Measurements from ENCODE around the gene HNRNPAB.
"Not testable (repeated sequence)": the region's sequence is repeated elsewhere in the genome, so short reads cannot be mapped to it uniquely, and the experiment has no call there.

Gene HNRNPAB

DNA sequence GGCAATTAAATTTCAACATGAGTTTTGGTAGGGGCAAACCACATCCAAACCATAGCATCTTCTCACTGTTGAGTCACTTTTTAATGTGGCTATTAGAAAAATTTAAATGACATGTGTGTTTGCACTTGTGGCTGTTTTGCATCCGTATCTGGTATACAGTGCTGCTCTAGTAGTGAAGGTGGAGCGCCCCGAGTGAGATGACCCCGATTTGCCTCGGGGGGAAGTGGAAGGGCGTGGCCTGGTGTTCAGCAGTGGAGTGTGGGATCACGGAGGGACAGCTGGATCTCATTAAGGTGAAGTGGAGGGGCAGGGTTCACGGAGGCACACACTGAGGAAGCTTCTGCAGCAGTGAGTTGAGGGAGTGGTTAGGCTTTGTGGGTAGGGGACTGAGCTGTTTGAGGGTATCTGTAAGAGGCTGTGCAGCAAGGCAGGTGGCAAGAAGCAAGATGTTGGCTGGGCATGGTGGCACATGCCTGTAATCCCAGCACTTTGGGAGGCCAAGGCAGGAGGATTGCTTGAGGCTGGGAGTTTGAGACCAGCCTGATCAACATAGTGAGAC, 11.0 kb upstream of the HNRNPAB start:
- peak; percentile 73 for DNase-seq (ENCODE audit: low read depth, low spot score)
- no peak overlapping the region for H3K4me3 ChIP-seq (ENCODE audit: low read length)

- peak; percentile 54 for DNase-seq (ENCODE audit: low read depth, low spot score)
- no peak overlapping the region for H3K4me3 ChIP-seq (ENCODE audit: low read length)
These were observed 10.3 kb upstream of the HNRNPAB start for GRCh38 chr5:178194026-178194425.

DNA sequence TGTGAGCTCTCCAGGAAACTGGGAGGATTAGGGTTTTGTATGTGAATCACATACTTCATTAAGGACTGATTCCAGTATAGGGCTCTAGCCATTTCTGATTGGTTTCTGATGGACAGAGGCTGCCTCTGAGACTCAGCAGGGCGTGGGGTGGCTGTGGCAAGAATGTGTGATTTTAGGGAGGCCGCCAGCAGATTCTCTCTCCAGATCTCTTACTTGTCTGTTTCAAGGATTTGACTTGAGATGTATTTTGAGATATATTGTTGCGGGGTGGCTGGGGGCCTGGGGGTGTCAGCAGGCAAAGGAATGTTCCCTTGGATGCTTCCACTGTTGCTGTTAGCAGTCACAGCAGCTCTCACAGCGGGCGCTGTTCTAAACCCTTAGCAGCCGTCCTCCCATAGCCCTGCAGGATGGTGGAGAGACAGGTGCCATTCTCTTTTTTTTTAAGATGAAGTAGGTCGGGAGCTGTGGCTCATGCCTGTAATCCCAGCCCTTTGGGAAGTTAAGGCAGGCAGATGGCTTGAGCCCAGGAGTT, 8.0 kb upstream of the HNRNPAB start:
- no peak for DNase-seq (ENCODE audit: low read depth, low spot score)
- H3K4me3 ChIP-seq (ENCODE audit: low read length): no peak overlapping the region

- no peak for DNase-seq (ENCODE audit: low read depth, low spot score)
These were observed 7.3 kb upstream of the HNRNPAB start for GRCh38 chr5:178196986-178197385.

GRCh38 chr5:178198151-178198550, 6.2 kb upstream of the HNRNPAB start:
- not testable (repeated sequence) for DNase-seq (ENCODE audit: low read depth, low spot score); H3K4me3 ChIP-seq (ENCODE audit: low read length)

More at GRCh38 chr5:178196986-178197385, 7.3 kb upstream of the HNRNPAB start:
- no peak overlapping the region for H3K4me3 ChIP-seq (ENCODE audit: low read length)

DNA sequence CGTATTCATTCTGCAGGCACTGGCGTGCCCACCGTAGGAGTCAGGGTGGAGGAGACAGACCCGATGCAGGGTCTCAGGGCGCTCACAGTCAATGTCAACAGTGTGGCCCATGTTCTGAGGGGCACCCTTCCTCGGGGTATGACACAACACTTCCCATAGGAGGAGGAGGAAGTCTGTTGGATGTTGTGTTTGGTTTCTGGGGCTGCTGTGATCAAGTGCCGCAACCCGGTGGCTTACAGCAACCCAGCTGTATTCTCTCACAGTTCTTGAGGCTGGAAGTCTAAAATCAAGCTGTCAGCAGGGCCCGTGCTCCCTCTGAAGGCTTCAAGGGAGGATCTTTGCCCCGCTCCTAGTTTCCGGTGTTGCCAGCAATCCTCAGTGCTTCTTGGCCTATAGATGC, 5.6 kb upstream of the HNRNPAB start:
- no peak for DNase-seq (ENCODE audit: low read depth, low spot score)
- no peak overlapping the region for H3K4me3 ChIP-seq (ENCODE audit: low read length)

GRCh38 chr5:178199581-178200434, 4.5 kb upstream of the HNRNPAB start:
- H3K4me3 ChIP-seq (ENCODE audit: low read length): no peak overlapping the region
- no peak for DNase-seq (ENCODE audit: low read depth, low spot score)

DNA sequence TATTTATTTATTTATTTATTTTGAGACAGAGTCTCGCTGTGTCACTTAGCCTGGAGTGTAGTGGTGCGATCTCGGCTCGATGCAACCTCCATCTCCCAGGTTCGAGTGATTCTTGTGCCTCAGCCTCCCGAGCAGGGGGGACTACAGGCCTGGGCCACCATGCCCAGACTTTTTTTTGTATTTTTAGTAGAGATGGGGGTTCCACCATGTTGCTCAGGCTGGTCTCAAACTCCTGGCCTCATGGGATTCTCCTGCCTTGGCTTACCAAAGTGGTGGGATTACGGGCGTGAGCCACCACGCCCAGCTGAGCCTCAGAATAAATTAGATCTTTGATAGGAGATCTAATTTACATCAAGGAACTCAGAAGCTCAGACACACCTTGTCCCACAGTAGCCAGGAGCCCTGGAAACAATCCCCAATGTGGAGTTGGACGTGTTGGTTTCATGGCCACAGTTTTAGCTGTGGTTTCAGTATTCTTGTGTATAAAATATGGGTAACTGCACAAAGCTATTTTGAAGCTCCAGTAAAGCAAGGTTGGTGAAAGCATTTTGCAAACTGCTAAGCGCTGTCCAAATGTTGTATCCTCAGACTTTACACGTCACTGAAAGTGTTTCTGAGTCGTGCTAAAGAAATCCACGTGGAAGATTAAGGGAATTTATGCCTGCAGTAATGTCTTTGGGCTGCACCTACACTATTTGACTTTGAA, 3.0 kb upstream of the HNRNPAB start:
- H3K4me3 ChIP-seq (ENCODE audit: low read length): no peak overlapping the region
- DNase-seq (ENCODE audit: low read depth, low spot score): no peak

GRCh38 chr5:178201927-178202235, 2.5 kb upstream of the HNRNPAB start:
- no peak overlapping the region for H3K4me3 ChIP-seq (ENCODE audit: low read length)
- no peak for DNase-seq (ENCODE audit: low read depth, low spot score)

GRCh38 chr5:178202541-178202940, 1.8 kb upstream of the HNRNPAB start:
- DNase-seq (ENCODE audit: low read depth, low spot score): no peak
- H3K4me3 ChIP-seq (ENCODE audit: low read length): no peak overlapping the region

DNA sequence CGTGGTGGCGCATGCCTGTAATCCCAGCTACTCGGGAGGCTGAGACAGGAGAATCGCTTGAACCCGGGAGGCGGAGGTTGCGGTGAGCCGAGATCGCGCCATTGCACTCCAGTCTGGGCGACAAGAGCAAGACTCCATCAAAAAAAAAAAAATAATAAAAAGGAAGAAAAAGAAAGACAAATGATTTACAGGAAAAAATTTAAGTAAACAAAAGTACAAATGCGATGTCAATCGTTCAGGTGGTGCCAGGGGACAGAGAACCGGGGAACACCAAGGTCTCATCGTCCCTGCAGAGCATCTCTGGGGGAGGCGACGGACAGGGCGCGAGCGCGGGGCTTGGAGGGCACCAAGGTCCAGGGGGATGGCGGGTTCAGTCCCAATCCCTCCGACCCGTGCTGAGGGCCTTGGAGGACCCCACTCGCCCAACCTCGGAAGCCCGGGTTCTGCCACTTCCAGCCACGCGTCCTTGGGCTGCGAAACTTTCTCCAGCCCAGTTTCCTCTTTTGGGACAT, 607 bp upstream of the HNRNPAB start:
- no peak for DNase-seq (ENCODE audit: low read depth, low spot score)

GRCh38 chr5:178204935-178205748, 809 bp downstream of the HNRNPAB start:
- peak; percentile 52 for DNase-seq (ENCODE audit: low read depth, low spot score)
- H3K4me3 ChIP-seq (ENCODE audit: low read length): peak overlapping the region; percentile 80

More for the DNA sequence above, 607 bp upstream of the HNRNPAB start:
- peak overlapping the region; percentile 80 for H3K4me3 ChIP-seq (ENCODE audit: low read length)

DNA sequence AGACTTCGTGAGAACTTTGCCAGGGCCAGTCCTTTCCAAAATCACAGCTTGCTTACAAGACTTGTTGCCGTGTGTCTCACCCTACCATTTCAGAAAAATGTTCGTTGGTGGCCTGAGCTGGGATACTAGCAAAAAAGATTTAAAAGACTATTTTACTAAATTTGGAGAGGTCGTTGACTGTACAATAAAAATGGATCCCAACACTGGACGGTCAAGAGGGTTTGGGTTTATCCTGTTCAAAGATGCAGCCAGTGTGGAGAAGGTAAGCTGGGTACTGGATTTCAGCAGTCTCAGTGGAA, 1.4 kb downstream of the HNRNPAB start:
- DNase-seq (ENCODE audit: low read depth, low spot score): no peak
- peak overlapping the region; percentile 80 for H3K4me3 ChIP-seq (ENCODE audit: low read length)

DNA sequence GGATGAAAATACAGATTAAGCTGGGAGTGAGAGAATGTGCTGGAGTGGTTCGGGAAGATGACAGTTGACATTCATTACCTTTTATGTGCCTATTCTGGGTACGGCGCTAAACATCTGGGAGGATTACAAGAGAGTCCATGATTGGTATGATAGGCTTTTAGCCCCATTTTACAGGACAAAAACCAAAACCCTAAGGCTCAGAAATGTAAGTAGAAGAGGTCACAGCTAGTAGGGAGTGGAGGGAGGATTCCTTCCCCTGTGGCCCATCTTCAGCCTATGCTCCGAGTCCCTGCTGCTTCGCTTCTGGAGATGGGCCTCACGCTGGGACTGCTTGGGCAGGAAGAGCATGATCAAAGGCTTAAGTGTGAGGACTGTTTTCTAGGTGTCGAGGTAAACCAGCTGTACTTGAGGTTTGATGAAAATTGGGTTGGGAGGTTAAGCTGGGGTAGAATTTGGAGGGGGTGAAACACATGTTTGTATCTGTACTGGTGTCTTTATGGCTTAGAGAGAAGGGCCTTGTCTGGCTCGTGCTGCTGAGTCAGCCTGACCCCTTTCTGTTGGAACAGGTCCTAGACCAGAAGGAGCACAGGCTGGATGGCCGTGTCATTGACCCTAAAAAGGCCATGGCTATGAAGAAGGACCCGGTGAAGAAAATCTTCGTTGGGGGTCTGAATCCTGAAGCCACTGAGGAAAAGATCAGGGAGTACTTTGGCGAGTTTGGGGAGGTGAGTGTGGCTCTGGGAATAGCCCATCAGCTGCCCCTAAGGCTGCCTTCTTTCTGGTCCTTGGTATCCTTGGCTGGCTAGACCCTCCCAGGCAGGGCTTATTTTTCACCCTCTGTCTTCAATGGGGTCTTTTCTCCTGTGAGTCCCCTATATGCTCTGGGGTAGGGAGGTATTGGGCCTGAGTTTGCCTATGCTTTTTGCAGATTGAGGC, 2.1 kb downstream of the HNRNPAB start:
- DNase-seq (ENCODE audit: low read depth, low spot score): peak; percentile 50
- peak overlapping the region; percentile 80 for H3K4me3 ChIP-seq (ENCODE audit: low read length)

DNA sequence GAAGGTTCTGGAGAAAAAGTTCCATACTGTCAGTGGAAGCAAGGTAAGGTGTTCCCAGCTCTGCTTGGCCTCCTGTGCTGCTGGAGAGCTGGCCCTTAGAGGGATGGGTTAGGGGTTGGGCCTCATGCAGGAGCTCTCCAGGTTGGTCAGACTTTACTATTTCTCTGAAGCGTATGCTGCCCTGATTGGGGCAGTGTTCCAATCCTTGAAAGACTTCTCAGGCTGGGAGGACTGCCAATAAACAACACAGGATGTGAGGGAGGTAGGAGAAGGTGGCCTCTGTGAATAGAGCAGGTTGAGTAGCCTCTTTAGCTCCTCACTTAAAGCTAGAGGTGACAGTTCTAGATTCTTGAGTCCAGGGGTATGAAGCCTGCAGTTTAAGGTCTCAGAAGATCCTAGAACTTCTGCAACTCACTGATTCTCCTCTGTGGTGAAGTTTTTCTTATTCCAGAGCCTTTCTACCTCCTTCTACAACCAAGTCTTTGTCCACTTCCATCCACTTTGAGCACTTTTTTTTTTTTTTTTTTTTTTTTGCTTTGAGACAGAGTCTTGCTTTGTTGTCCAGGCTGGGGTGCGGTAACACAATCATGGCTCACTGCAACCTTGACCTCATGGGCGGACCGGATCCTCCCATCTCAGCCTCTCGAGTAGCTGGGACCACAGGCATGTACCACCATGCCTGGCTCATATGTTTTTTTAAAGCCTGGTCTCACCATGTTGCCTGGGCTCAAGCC, 3.0 kb downstream of the HNRNPAB start:
- H3K4me3 ChIP-seq (ENCODE audit: low read length): no peak overlapping the region
- DNase-seq (ENCODE audit: low read depth, low spot score): no peak

DNA sequence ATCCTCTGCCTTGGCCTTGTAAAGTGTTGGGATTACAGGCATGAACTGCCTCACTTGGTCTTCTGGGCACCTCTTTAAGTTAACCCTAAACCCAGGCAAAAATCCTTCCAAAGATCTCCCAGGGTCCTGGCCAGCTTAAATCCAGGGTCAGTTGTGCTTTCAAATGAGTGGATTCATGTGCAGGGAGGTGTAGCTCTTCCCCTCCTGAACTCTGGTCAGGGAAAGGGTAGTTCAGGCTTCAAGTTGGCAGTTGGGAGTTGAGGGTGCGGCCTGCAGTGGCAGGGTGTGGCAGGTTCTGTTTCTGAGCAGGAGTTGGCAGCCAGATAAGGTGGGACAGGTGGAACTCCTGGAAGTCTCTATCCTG, 3.6 kb downstream of the HNRNPAB start:
- DNase-seq (ENCODE audit: low read depth, low spot score): no peak
- H3K4me3 ChIP-seq (ENCODE audit: low read length): no peak overlapping the region

DNA sequence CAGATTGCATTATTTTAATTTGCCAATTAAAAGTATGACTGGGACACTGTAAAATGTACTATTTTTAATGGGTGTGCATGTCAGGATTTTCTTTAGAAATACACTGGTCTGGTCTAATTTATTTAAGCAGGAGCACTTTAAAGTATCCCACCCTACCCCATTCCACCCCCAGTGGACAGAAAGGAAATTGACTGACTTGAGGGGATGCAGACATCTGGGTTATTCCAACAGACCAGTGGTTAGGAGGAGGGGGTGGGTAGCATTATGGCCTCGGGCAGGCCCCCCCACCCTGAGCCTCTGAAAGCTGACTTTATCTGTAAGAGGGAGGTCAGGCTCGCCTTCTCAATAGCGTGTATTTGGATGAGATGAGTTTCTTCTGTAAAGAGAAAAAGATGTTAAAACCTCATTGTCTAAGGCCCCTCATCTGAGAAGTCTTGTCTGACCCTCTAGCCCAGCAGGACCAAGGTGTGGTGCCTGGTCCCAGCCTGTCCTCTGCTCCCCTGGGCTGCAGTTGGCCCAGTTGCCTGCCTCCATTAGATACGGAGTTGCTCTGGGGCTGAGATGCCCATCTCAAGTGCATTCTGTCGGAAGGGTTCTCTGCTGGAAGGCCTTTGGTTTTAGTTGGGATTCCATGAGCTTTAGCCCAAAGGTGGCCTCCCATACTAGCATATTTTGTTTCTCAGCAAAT, 4.4 kb downstream of the HNRNPAB start:
- no peak overlapping the region for H3K4me3 ChIP-seq (ENCODE audit: low read length)
- no peak for DNase-seq (ENCODE audit: low read depth, low spot score)

Measured in Jurkat, Clone E6-1 (cell line).